Fibroblast of lung (primary cell): ENCODE measurements around the gene DNAH8. TPM values are rescaled to one million over a fixed set of nuclear protein-coding genes. Genes with fewer than 3 reads are reported as not detected.

ENCODE experiments used
- DNase-seq, 2 donors: peaks; one replicate each; pipeline versions ENCODE4 v3.0.0 to v3.0.0-alpha.2; 2010; ENCODE audit warnings: low read depth in 2 of 2
- H2AFZ ChIP-seq: 2 replicates; pipeline ENCODE4 v1.5.1; 2012; ENCODE audit warnings: low read length, control low read depth, inconsistent platforms
- H3K27ac ChIP-seq: 2 replicates; pipeline ENCODE4 v1.5.1; 2011; ENCODE audit warnings: low read length, control low read depth; ENCODE audit not compliant: insufficient read depth
- H3K27me3 ChIP-seq: 2 replicates; pipeline ENCODE4 v1.5.1; 2011; ENCODE audit warnings: mild to moderate bottlenecking, low read length; ENCODE audit not compliant: control insufficient read depth, insufficient read depth
- H3K36me3 ChIP-seq: 2 replicates; pipeline ENCODE4 v1.5.1; 2011; ENCODE audit warnings: low read length; ENCODE audit not compliant: control insufficient read depth, insufficient read depth
- H3K4me1 ChIP-seq: 2 replicates; pipeline ENCODE4 v1.5.1; 2011; ENCODE audit warnings: low read length; ENCODE audit not compliant: control insufficient read depth, insufficient read depth; ENCODE audit errors: extremely low read depth
- H3K4me2 ChIP-seq: 2 replicates; pipeline ENCODE4 v1.5.1; 2011; ENCODE audit warnings: low read length, control low read depth; ENCODE audit not compliant: insufficient read depth; ENCODE audit errors: extremely low read depth
- H3K4me3 ChIP-seq, 4 experiments: fragments of 200-600 bp in 1 of 4; sonication (generic) in 1 of 4; replicated peaks in 1 of 4; 2 replicates each; pipeline ENCODE4 v1.5.1; 2011 to 2016; ENCODE audit warnings: low read length in 4 of 4, low read depth in 3 of 4, mild to moderate bottlenecking in 3 of 4, control low read depth in 2 of 4, inconsistent platforms in 1 of 4, mixed read lengths in 1 of 4; ENCODE audit not compliant: insufficient read depth in 1 of 4; ENCODE audit errors: control extremely low read depth in 1 of 4
- H3K79me2 ChIP-seq: 2 replicates; pipeline ENCODE4 v1.5.1; 2012; ENCODE audit warnings: mild to moderate bottlenecking, low read length, inconsistent platforms; ENCODE audit not compliant: control insufficient read depth, insufficient read depth
- H3K9ac ChIP-seq: 2 replicates; pipeline ENCODE4 v1.5.1; 2011; ENCODE audit warnings: mild to moderate bottlenecking, low read length, control low read depth; ENCODE audit not compliant: insufficient read depth
- H3K9me3 ChIP-seq: 2 replicates; pipeline ENCODE4 v1.5.1; 2012; ENCODE audit warnings: low read depth, low read length; ENCODE audit not compliant: control insufficient read depth, insufficient read depth
- H4K20me1 ChIP-seq: 2 replicates; pipeline ENCODE4 v1.5.1; 2011; ENCODE audit warnings: low read length; ENCODE audit not compliant: control insufficient read depth, insufficient read depth; ENCODE audit errors: extremely low read depth
- CTCF ChIP-seq, 2 donors: IDR thresholded peaks in 1 of 2; conservative IDR thresholded peaks in 1 of 2; 1 replicate in 1 of 2; 2 replicates in 1 of 2; pipeline ENCODE4 v1.5.1; 2011 to 2012; ENCODE audit warnings: low read length in 2 of 2, control low read depth in 1 of 2, inconsistent platforms in 1 of 2, low read depth in 1 of 2, mild to moderate bottlenecking in 1 of 2
- EZH2 ChIP-seq: IDR thresholded peaks from 2 replicates; pipeline ENCODE4 v1.5.1; 2012; ENCODE audit warnings: low read length, control low read depth, mild to moderate bottlenecking; ENCODE audit errors: missing control alignments
- polyA plus RNA-seq, 2 donors: library from polyadenylated mRNA; depleted of rRNA in 1 of 2; stranded (reverse) in 1 of 2; unstranded in 1 of 2; fragments of >200 nt; gene quantifications; 2 replicates each; pipeline ENCODE4 v1.2.1, GENCODE V29; 2011 to 2012; ENCODE audit warnings: missing spikeins in 1 of 2
- total RNA-seq: library from RNA; depleted of rRNA; stranded (reverse); fragments of >200 nt; gene quantifications from 2 replicates; pipeline ENCODE4 v1.2.1, GENCODE V29; 2014

Gene DNAH8
- total and polyA plus RNA-seq, 2 donors (not counting 1 experiment from before 2014, with no cell fraction given), result under 0.01 TPM; not detected in 1

GRCh38 chr6:38836585-38836984 lies 121.5 kb downstream of the DNAH8 start:
- no peak for DNase-seq
- H3K4me2 ChIP-seq, result no peak overlapping the region
- H3K79me2 ChIP-seq, result no peaks in the 10 kb centered on the region
- H4K20me1 ChIP-seq, result no peaks in the 10 kb centered on the region
- no peak overlapping the region for H3K4me3 ChIP-seq
- H3K4me1 ChIP-seq, result no peaks in the 10 kb centered on the region
- H3K27me3 ChIP-seq, result no peaks in the 10 kb centered on the region
- no peaks in the 10 kb centered on the region for H3K36me3 ChIP-seq
- TF ChIP-seq EZH2 (no peak), CTCF (conservative IDR thresholded peaks at IDR 0.05 in 1 of 2, IDR thresholded peaks at IDR 0.05 in 1 of 2; ENCODE audit: low read depth in 1 of 2, low read length in 2 of 2) (no peak)
- no peak overlapping the region for H3K9ac ChIP-seq
- no peaks in the 10 kb centered on the region for H3K9me3 ChIP-seq
- H3K27ac ChIP-seq, result no peak overlapping the region
- no peak overlapping the region for H2AFZ ChIP-seq

- Histone ChIP-seq H3K27me3 (no peaks in the 10 kb centered on the region), H4K20me1 (no peaks in the 10 kb centered on the region), H3K9ac (no peak overlapping the region), H3K4me2 (no peak overlapping the region), H3K4me3 (no peak overlapping the region), H3K36me3 (no peaks in the 10 kb centered on the region), H3K27ac (no peak overlapping the region), H3K4me1 (no peaks in the 10 kb centered on the region), H2AFZ (no peak overlapping the region), H3K79me2 (no peaks in the 10 kb centered on the region), H3K9me3 (no peaks in the 10 kb centered on the region)
- no peak for DNase-seq
- TF ChIP-seq CTCF (conservative IDR thresholded peaks at IDR 0.05 in 1 of 2, IDR thresholded peaks at IDR 0.05 in 1 of 2; ENCODE audit: low read depth in 1 of 2, low read length in 2 of 2) (no peak), EZH2 (no peak)
These were observed 122.0 kb downstream of the DNAH8 start for GRCh38 chr6:38837101-38837500.

GRCh38 chr6:38843798-38844197 lies 128.7 kb downstream of the DNAH8 start:
- H3K27ac ChIP-seq, result no peak overlapping the region
- no peak for DNase-seq
- H2AFZ ChIP-seq, result no peak overlapping the region
- no peak for TF ChIP-seq EZH2
- TF ChIP-seq CTCF (conservative IDR thresholded peaks at IDR 0.05 in 1 of 2, IDR thresholded peaks at IDR 0.05 in 1 of 2; ENCODE audit: low read depth in 1 of 2, low read length in 2 of 2), result no peak
- H3K79me2 ChIP-seq, result no peaks in the 10 kb centered on the region
- no peaks in the 10 kb centered on the region for H3K4me1 ChIP-seq
- H3K36me3 ChIP-seq, result no peaks in the 10 kb centered on the region
- H3K4me2 ChIP-seq, result no peak overlapping the region
- no peaks in the 10 kb centered on the region for H3K27me3 ChIP-seq
- no peaks in the 10 kb centered on the region for H4K20me1 ChIP-seq
- no peak overlapping the region for H3K4me3 ChIP-seq
- no peak overlapping the region for H3K9ac ChIP-seq
- no peaks in the 10 kb centered on the region for H3K9me3 ChIP-seq
